Thoracic aorta (tissue), 2 donors: ENCODE data around the gene DCN. TPM values are rescaled to one million over a fixed set of nuclear protein-coding genes. Genes with fewer than 3 reads are reported as not detected.

Experiments used
- total RNA-seq, 2 donors: library from RNA; depleted of rRNA; stranded (reverse); fragments of >200 nt; gene quantifications; one replicate each; pipeline versions ENCODE4 v1.1.0 to v1.2.3, GENCODE V29; 2016

DCN gene
- total RNA-seq, 2 donors from 2014 or later = 869 to 1,972 TPM

Other genes starting within 250 kb of the DCN start
- gene CCER1, start 227.6 kb downstream of the DCN start, total RNA-seq = not detected
- gene EPYC, start 177.8 kb downstream of the DCN start, total RNA-seq = not detected
- gene KERA, start 124.8 kb downstream of the DCN start, total RNA-seq = not detected
- gene LUM, start 71.3 kb downstream of the DCN start, total RNA-seq = 100 to 1,000 TPM; 138 to 257 TPM